GM23338 (cell line): ENCODE data around the gene PLOD2.

Source experiments
- CREB1 ChIP-seq: fragments of 250-450 bp; sonication (Bioruptor Pico); IDR thresholded peaks from 2 replicates; pipeline ENCODE4 v1.5.0; 2020; ENCODE audit warnings: low read depth, mild to moderate bottlenecking, moderate library complexity
- CTCF ChIP-seq, 2 experiments: fragments of 200-600 bp in 1 of 2; sonication (generic) in 1 of 2; conservative IDR thresholded peaks; 2 replicates each; pipeline versions ENCODE4 v1.5.1 to v1.6.1; 2016 to 2017; ENCODE audit warnings: antibody characterized with exemption in 2 of 2, low read depth in 2 of 2, mild to moderate bottlenecking in 2 of 2, moderate library complexity in 1 of 2

- TF ChIP-seq CTCF (conservative IDR thresholded peaks at IDR 0.05; ENCODE audit: low read depth in 2 of 2) (no peak), CREB1 (CRISPR knock-in tag) (no peak)
Observed at GRCh38 chr3:146203776-146204175, 42.8 kb upstream of the PLOD2 start.
